Measurements from ENCODE around the gene HIF1AN.

DNA sequence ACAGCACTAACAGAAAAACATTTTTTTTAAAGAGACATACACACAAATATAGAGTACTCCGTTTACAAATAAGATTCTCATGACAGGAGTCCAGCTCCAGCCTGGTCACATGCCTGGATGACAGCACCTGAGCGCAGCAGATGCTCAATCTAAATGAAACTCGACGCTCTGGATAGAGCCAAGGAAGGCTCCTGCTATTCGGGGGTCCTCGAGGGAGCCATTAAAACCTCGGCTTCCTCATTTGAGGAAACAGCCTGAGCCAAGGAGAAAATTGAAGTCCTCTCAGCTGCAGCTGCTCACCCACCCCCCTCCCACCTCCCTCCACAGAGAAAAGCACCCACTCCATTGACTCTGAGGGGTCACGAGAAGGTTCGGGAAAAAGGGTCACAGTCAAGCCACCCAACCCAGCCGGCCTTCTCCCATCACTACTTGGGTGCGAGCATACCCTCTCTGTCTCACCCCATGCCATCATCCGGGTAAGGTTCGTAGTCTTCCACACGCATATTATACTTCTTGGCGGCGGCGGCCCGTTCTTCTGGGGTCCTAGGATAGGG lies 6.7 kb upstream of the HIF1AN start:
- TF ChIP-seq POLR2A (IDR thresholded peaks at IDR 0.05): no peak
- no peak for TF ChIP-seq CTCF (IDR thresholded peaks at IDR 0.05)
